MM.1S (cell line): ENCODE data around the gene CSDE1.

ENCODE experiments used
- CTCF ChIP-seq: fragments of 300-600 bp; sonication (generic); IDR thresholded peaks from 2 replicates; pipeline ENCODE4 v1.5.1; 2016; ENCODE audit warnings: antibody characterized with exemption, low read length, mixed read lengths
- EZH2 ChIP-seq: fragments of 300-600 bp; sonication (generic); optimal IDR thresholded peaks from 2 replicates; pipeline ENCODE3; 2017; ENCODE audit warnings: low read depth, mild to moderate bottlenecking, antibody characterized with exemption, low read length, mixed read lengths

DNA sequence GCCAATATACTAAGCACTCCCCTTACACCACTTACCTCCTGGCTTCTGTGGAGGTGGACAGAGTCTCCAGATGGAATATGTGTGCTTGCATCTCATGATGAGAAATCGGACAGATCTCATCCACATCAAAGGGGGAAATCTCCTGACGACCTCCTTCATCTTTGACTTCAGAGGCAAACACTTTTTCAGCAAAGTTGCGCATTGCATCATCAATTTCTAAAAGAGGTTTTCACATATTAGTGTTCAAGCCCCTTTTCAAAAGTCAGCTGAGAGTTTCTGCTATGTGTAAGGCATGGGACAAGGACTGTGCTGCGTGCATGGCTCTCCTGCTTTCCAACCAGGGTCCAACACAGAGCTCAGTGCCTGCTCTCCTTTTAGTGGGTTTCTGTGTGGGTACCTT, 69.3 kb downstream of the CSDE1 start:
- TF ChIP-seq CTCF (no peak), EZH2 (no peak)
